ENCODE results near the gene OR1D5.

GRCh38 chr17:3027786-3028532, 35.4 kb downstream of the OR1D5 start:
- no peak for TF ChIP-seq CTCF (IDR thresholded peaks at IDR 0.05)
- TF ChIP-seq POLR2A (IDR thresholded peaks at IDR 0.05) = no peak

All from body of pancreas (tissue), 4 donors.